OCI-LY1 (cell line): ENCODE data around the gene TRIM43B.

Experiments
- EZH2 ChIP-seq: fragments of 200-600 bp; sonication (generic), shearing (Covaris generic); IDR thresholded peaks from 2 replicates; pipeline ENCODE4 v1.8.0; 2017; ENCODE audit warnings: borderline replicate concordance, mixed run types, mild to moderate bottlenecking, antibody characterized with exemption, low read length, moderate library complexity, mixed read lengths
- TF ChIP-seq, protein P1 (sequence below): fragments of 200-600 bp; sonication (generic), shearing (Covaris generic); IDR thresholded peaks from 2 replicates; pipeline ENCODE4 v1.5.1; 2017; ENCODE audit warnings: mild to moderate bottlenecking, antibody characterized with exemption, low read length, moderate library complexity, mixed read lengths

DNA sequence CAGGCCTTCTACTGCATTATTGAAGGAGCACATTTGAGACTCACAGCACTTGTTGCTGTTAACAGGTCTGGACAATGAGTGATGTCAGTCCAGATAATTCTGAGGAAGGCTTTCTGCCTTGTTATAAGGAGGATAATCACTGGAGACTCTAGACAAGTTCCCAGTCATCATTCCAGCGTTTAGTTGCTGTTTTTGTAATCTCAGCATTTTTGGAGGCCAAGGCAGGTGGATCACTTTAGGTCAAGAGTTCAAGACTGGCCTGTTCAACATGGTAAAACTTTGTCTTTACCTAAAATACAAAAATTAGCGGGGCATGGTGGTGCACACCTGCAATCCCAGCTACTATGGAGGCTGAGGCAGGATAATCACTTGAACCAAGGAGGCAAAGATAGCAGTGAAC lies 39.6 kb upstream of the TRIM43B start:
- TF ChIP-seq, protein P1, sequence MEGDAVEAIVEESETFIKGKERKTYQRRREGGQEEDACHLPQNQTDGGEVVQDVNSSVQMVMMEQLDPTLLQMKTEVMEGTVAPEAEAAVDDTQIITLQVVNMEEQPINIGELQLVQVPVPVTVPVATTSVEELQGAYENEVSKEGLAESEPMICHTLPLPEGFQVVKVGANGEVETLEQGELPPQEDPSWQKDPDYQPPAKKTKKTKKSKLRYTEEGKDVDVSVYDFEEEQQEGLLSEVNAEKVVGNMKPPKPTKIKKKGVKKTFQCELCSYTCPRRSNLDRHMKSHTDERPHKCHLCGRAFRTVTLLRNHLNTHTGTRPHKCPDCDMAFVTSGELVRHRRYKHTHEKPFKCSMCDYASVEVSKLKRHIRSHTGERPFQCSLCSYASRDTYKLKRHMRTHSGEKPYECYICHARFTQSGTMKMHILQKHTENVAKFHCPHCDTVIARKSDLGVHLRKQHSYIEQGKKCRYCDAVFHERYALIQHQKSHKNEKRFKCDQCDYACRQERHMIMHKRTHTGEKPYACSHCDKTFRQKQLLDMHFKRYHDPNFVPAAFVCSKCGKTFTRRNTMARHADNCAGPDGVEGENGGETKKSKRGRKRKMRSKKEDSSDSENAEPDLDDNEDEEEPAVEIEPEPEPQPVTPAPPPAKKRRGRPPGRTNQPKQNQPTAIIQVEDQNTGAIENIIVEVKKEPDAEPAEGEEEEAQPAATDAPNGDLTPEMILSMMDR = no peak
- TF ChIP-seq EZH2 = no peak
